GM12878 (cell line): ENCODE results near the gene SYNCRIP. TPM values are rescaled to one million over a fixed set of nuclear protein-coding genes. Genes with fewer than 3 reads are reported as not detected.
A peak's percentile ranks its signal among the peaks of the same experiment; 100 is the strongest.

Experiments
- ASH2L ChIP-seq: fragments of 300-600, 200-600 bp; sonication (generic); IDR thresholded peaks from 2 replicates; pipeline ENCODE4 v1.6.1; 2017; ENCODE audit warnings: low read depth, mild to moderate bottlenecking, borderline replicate concordance
- ATF2 ChIP-seq: IDR thresholded peaks from 2 replicates; pipeline ENCODE4 v1.6.1; 2012; ENCODE audit warnings: low read length, inconsistent platforms
- CREM ChIP-seq: IDR thresholded peaks from 2 replicates; pipeline ENCODE4 v1.6.1; 2014; ENCODE audit warnings: antibody characterized with exemption, low read depth
- EED ChIP-seq: sonication (generic); IDR thresholded peaks from 2 replicates; pipeline ENCODE4 v1.6.1; 2016; ENCODE audit warnings: antibody characterized with exemption, low read depth
- ELK1 ChIP-seq: IDR thresholded peaks from 2 replicates; pipeline ENCODE4 v1.6.1; 2012; ENCODE audit warnings: low read depth, low read length, improper control_type of control experiment
- FOXM1 ChIP-seq: IDR thresholded peaks from 2 replicates; pipeline ENCODE4 v1.6.1; 2012; ENCODE audit warnings: low read depth, mild to moderate bottlenecking, inconsistent platforms, low read length, moderate library complexity
- HDAC6 ChIP-seq: fragments of 200-600 bp; sonication (generic); IDR thresholded peaks from one replicate; pipeline ENCODE4 v1.8.0; 2017; ENCODE audit warnings: antibody characterized with exemption; ENCODE audit not compliant: unreplicated experiment
- HDGF ChIP-seq: fragments of 450-650 bp; IDR thresholded peaks from 2 replicates; pipeline ENCODE4 v1.6.1; 2016; ENCODE audit warnings: antibody characterized with exemption
- IKZF1 ChIP-seq: fragments of 450-650 bp; conservative IDR thresholded peaks from 2 replicates; pipeline ENCODE4 v1.6.1; 2017; ENCODE audit warnings: antibody characterized with exemption, mild to moderate bottlenecking
- IRF4 ChIP-seq: IDR thresholded peaks from 2 replicates; pipeline ENCODE4 v1.6.1; 2011; ENCODE audit warnings: low read depth, low read length
- KAT2A ChIP-seq: conservative IDR thresholded peaks from 2 replicates; pipeline ENCODE4 v1.6.1; 2011; ENCODE audit warnings: low read depth, low read length; ENCODE audit not compliant: control insufficient read depth
- LARP7 ChIP-seq: fragments of 450-650 bp; IDR thresholded peaks from 2 replicates; pipeline ENCODE4 v1.6.1; 2017; ENCODE audit warnings: mild to moderate bottlenecking
- MYB ChIP-seq: fragments of 150-350 bp; IDR thresholded peaks from 2 replicates; pipeline ENCODE4 v1.6.1; 2014; ENCODE audit warnings: mild to moderate bottlenecking, low read depth, low read length, borderline replicate concordance
- NRF1 ChIP-seq: conservative IDR thresholded peaks from 2 replicates; pipeline ENCODE4 v1.6.1; 2011; ENCODE audit warnings: mild to moderate bottlenecking, low read depth, low read length, improper control_type of control experiment
- PAX8 ChIP-seq: fragments of 450-650 bp; IDR thresholded peaks from 2 replicates; pipeline ENCODE4 v1.6.1; 2017; ENCODE audit warnings: mild to moderate bottlenecking, moderate library complexity
- POLR2AphosphoS5 ChIP-seq: IDR thresholded peaks from 2 replicates; pipeline ENCODE4 v1.6.1; 2011; ENCODE audit warnings: mild to moderate bottlenecking, low read length, inconsistent platforms
- RAD21 ChIP-seq: IDR thresholded peaks from 2 replicates; pipeline ENCODE4 v1.6.1; 2011; ENCODE audit warnings: mild to moderate bottlenecking, low read depth, low read length, moderate library complexity; ENCODE audit not compliant: insufficient read depth
- RELA ChIP-seq: fragments of 450-650 bp; IDR thresholded peaks from 2 replicates; pipeline ENCODE4 v1.8.0; 2014; ENCODE audit warnings: borderline replicate concordance; ENCODE audit not compliant: partially characterized antibody
- SP1 ChIP-seq: IDR thresholded peaks from one replicate; pipeline ENCODE4 v1.6.1; 2011; ENCODE audit warnings: low read depth, low read length
- TAF1 ChIP-seq: IDR thresholded peaks from 2 replicates; pipeline ENCODE4 v1.6.1; 2011; ENCODE audit warnings: mild to moderate bottlenecking, low read depth, low read length, borderline replicate concordance
- TARDBP ChIP-seq: IDR thresholded peaks from 2 replicates; pipeline ENCODE4 v1.6.1; 2016; ENCODE audit warnings: borderline replicate concordance
- TCF12 ChIP-seq: IDR thresholded peaks from 2 replicates; pipeline ENCODE4 v1.6.1; 2011; ENCODE audit warnings: low read depth, mild to moderate bottlenecking, low read length
- TCF7 ChIP-seq: IDR thresholded peaks from 2 replicates; pipeline ENCODE4 v1.6.1; 2014; ENCODE audit warnings: antibody characterized with exemption, borderline replicate concordance
- WRNIP1 ChIP-seq: IDR thresholded peaks from 2 replicates; pipeline ENCODE4 v1.6.1; 2011; ENCODE audit warnings: low read depth, low read length, improper control_type of control experiment, borderline replicate concordance
- ZBTB11 ChIP-seq: fragments of 450-650 bp; formaldehyde crosslinking; IDR thresholded peaks from 2 replicates; pipeline ENCODE4 v1.5.0; 2022; ENCODE audit warnings: mild to moderate bottlenecking, missing genetic modification characterization
- polyA plus RNA-seq, 11 experiments: library from polyadenylated mRNA; depleted of rRNA in 4 of 11; unstranded in 6 of 11; stranded (reverse) in 5 of 11; fragments of >200 nt; fragmentation: Nextera tagmentation in 4 of 11; fragmentation: Illumina TruSeq in 1 of 11; extraction: Ambion mirVana in 4 of 11; extraction: Trizol in 1 of 11; gene quantifications; 1 replicate in 1 of 11; 2 replicates in 10 of 11; pipeline versions ENCODE4 v1.2.1 to v1.2.3, GENCODE V29; 2011 to 2016; ENCODE audit warnings: inconsistent platforms in 2 of 11, missing spikeins in 2 of 11, low read depth in 1 of 11
- total RNA-seq, 4 experiments: library from RNA; depleted of rRNA in 3 of 4; stranded (reverse); fragments of >200 nt in 3 of 4; fragmentation: Illumina TruSeq in 1 of 4; extraction: Trizol in 1 of 4; gene quantifications; 2 replicates each; pipeline versions ENCODE4 v1.2.1 to v1.2.3, GENCODE V29; 2013 to 2021

The SYNCRIP gene
- total and polyA plus RNA-seq, 10 of the 15 experiments (the other 5 are each of a cell fraction or from before 2014, with no cell fraction given): 28.4 to 255 (median 131) TPM

- TF ChIP-seq POLR2AphosphoS5: peak; percentile 51; the same call in 1 of the 2 replicates
- TF ChIP-seq FOXM1: peak; percentile 94
- no peak for TF ChIP-seq RAD21
- peak; percentile 95 for TF ChIP-seq IKZF1
- peak; percentile 79 for TF ChIP-seq CREM
- TF ChIP-seq WRNIP1: no peak
- 0 out of 2 replicates have a peak, but pooled peaks have one; percentile 8 for TF ChIP-seq TCF12
- TF ChIP-seq SP1: peak; percentile 58
- no peak for TF ChIP-seq ZBTB11
- TF ChIP-seq PAX8: no peak
- no peak for TF ChIP-seq MYB
- TF ChIP-seq NRF1: no peak
- TF ChIP-seq HDAC6: no peak
- peak; percentile 70; the same call in 1 of the 2 replicates for TF ChIP-seq HDGF
- no peak for TF ChIP-seq TAF1
- TF ChIP-seq TARDBP: no peak
- TF ChIP-seq LARP7: no peak
- TF ChIP-seq IRF4: peak; percentile 91
- no peak for TF ChIP-seq KAT2A
- peak; percentile 58; the same call in 1 of the 2 replicates for TF ChIP-seq ASH2L
- no peak for TF ChIP-seq ELK1
- peak; percentile 76 for TF ChIP-seq TCF7
- peak; percentile 88 for TF ChIP-seq ATF2
- no peak for TF ChIP-seq RELA
- no peak; the same call in none of the 2 replicates for TF ChIP-seq EED
These were observed 27.1 kb upstream of the SYNCRIP start (continued) for GRCh38 chr6:85669735-85670194.
